Prostate gland (tissue), 2 donors: Measurements from ENCODE around the gene E2F4. TPM values are rescaled to one million over a fixed set of nuclear protein-coding genes. Genes with fewer than 3 reads are reported as not detected.
A peak's percentile ranks its signal among the peaks of the same experiment; 100 is the strongest.

Experiments used
- DNase-seq: peaks from one replicate; pipeline ENCODE4 v3.0.0-alpha.2; 2019; ENCODE audit warnings: low spot score
- H3K27ac ChIP-seq, 2 donors: fragments of 200-600 bp; sonication (generic); 2 replicates each; pipeline ENCODE4 v1.5.1; 2017 to 2019
- H3K27me3 ChIP-seq: fragments of 200-600 bp; sonication (generic); replicated peaks from 2 replicates; pipeline ENCODE4 v1.5.1; 2019; ENCODE audit not compliant: insufficient read depth
- H3K36me3 ChIP-seq, 2 donors: fragments of 200-600 bp; sonication (generic); 1 replicate in 1 of 2; 2 replicates in 1 of 2; pipeline versions ENCODE4 v1.5.1 to v1.8.1; 2017 to 2019
- H3K4me1 ChIP-seq: fragments of 200-600 bp; sonication (generic); replicated peaks from 2 replicates; pipeline ENCODE4 v1.5.1; 2019
- H3K4me3 ChIP-seq, 2 donors: fragments of 200-600 bp; sonication (generic); 2 replicates each; pipeline ENCODE4 v1.5.1; 2017 to 2019
- H3K9me3 ChIP-seq: fragments of 200-600 bp; sonication (generic); 2 replicates; pipeline ENCODE4 v1.5.1; 2017
- CTCF ChIP-seq, 4 experiments: fragments of 200-600 bp in 2 of 4; fragments of 450-650 bp in 2 of 4; sonication (generic) in 2 of 4; IDR thresholded peaks; 1 replicate in 3 of 4; 2 replicates in 1 of 4; pipeline ENCODE4 v1.5.1; 2016 to 2019; ENCODE audit warnings: antibody characterized with exemption in 4 of 4, mild to moderate bottlenecking in 2 of 4, moderate library complexity in 2 of 4
- POLR2A ChIP-seq: fragments of 450-650 bp; IDR thresholded peaks from one replicate; pipeline ENCODE4 v1.6.1; 2016; ENCODE audit warnings: antibody characterized with exemption, mild to moderate bottlenecking
- POLR2AphosphoS5 ChIP-seq: sonication (generic); formaldehyde crosslinking; IDR thresholded peaks from one replicate; pipeline ENCODE4 v1.6.1; 2017; ENCODE audit warnings: antibody characterized with exemption
- WGBS: methylation state at CpG from one replicate; pipeline ENCODE4 v1.1.5; 2018; 5-methylcytosine and 5-hydroxymethylcytosine counted together
- intact Hi-C: fragments of 100-400 bp; cut with DNase I; formaldehyde crosslinking; loops from one replicate; pipeline ENCODE4 v1.14.2; 2022
- total RNA-seq, 2 donors: library from RNA; depleted of rRNA; stranded (reverse); fragments of >200 nt; gene quantifications; one replicate each; pipeline ENCODE4 v1.1.0, GENCODE V29; 2016

E2F4 gene
- total RNA-seq, 2 donors from 2014 or later, result 91.6 to 105 TPM

GRCh38 chr16:67195676-67196075, 3.7 kb downstream of the E2F4 start:
- no peak for DNase-seq
- intact Hi-C loops, result no loop called here
- Histone ChIP-seq H3K4me3 (no peak overlapping the region), H3K27ac (no peak overlapping the region), H3K4me1 (peaks cover 23% of the 10 kb centered on the region), H3K36me3 (peaks cover 14 to 16% of the 10 kb centered on the region in 2 donors), H3K9me3 (no peaks in the 10 kb centered on the region), H3K27me3 (no peaks in the 10 kb centered on the region)
- TF ChIP-seq CTCF (IDR thresholded peaks at IDR 0.05) (no peak), POLR2AphosphoS5 (no peak), POLR2A (no peak)
- WGBS, result 82% methylated on average over 5 of the region's 5 CpGs

DNA sequence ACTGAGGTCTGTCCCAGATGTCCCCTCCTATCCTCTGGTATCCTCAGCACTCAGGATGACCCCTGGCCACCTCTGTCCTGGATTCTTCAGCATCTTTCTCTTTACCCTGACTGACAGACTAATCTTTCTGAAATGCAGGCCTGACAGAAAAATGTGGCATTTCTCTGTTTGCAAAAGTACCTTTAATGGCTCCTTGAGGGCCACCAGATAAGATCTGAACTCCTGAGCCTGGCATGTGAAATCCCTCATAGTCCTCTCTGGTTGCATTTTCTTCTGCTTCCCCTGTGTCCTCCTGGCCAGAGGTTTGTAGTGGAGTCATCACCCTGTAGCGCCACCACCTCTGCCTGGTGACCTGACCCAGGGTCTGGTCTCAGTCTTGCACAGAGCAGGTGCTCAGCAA, 4.9 kb downstream of the E2F4 start:
- Histone ChIP-seq H3K36me3 (peaks cover 16 to 17% of the 10 kb centered on the region in 2 donors), H3K4me3 (no peak overlapping the region), H3K27me3 (no peaks in the 10 kb centered on the region), H3K9me3 (no peaks in the 10 kb centered on the region), H3K4me1 (peaks cover 19% of the 10 kb centered on the region), H3K27ac (no peak overlapping the region)
- TF ChIP-seq CTCF (IDR thresholded peaks at IDR 0.05) (no peak), POLR2A (no peak), POLR2AphosphoS5 (no peak)
- 85% methylated on average over 1 of the region's 1 CpG for WGBS
- DNase-seq, result no peak
- intact Hi-C loops, result no loop called here

GRCh38 chr16:67197704-67198103, 5.7 kb downstream of the E2F4 start:
- WGBS, result 64% methylated on average over 6 of the region's 6 CpGs

DNA sequence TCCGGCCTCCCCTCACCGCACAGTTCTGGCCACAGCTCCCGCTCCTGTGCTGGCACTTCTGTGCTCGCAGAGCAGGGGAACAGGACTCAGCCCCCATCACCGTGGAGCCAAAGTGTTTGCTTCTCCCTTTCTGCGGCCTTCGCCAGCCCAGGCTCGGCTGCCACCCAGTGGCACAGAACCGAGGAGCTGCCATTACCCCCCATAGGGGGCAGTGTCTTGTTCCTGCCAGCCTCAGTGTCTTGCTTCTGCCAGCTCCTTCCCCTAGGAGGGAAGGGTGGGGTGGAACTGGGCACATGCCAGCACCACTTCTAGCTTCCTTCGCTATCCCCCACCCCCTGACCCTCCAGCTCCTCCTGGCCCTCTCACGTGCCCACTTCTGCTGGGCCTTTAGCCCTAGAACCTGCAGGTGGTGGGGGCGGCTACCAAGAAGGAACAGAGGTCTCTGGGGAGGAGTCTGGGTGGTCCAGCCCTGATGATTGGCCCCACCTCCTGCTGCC, 6.3 kb downstream of the E2F4 start:
- DNase-seq, result peak; percentile 47
- Histone ChIP-seq H3K27me3 (no peaks in the 10 kb centered on the region), H3K4me3 (no peak overlapping the region), H3K9me3 (no peaks in the 10 kb centered on the region), H3K27ac (peak overlapping the region; percentile 63 to 71), H3K36me3 (peaks cover 16 to 26% of the 10 kb centered on the region in 2 donors), H3K4me1 (peaks cover 11% of the 10 kb centered on the region)
- intact Hi-C loops, result no loop called here
- TF ChIP-seq CTCF (IDR thresholded peaks at IDR 0.05), result peak in 3 of 4 experiments; percentile 56 to 81 (median 67)
- TF ChIP-seq POLR2A, result no peak
- peak; percentile 21 for TF ChIP-seq POLR2AphosphoS5
- WGBS, result 39% methylated on average over 12 of the region's 12 CpGs

More at GRCh38 chr16:67197704-67198103, 5.7 kb downstream of the E2F4 start:
- intact Hi-C loops, result no loop called here
- TF ChIP-seq POLR2A (no peak), POLR2AphosphoS5 (no peak), CTCF (IDR thresholded peaks at IDR 0.05) (no peak)
- Histone ChIP-seq H3K9me3 (no peaks in the 10 kb centered on the region), H3K27me3 (no peaks in the 10 kb centered on the region), H3K27ac (peak overlapping the region in 1 of 2 donors; percentile 63), H3K4me3 (no peak overlapping the region), H3K36me3 (peaks cover 16 to 26% of the 10 kb centered on the region in 2 donors), H3K4me1 (peaks cover 17% of the 10 kb centered on the region)
- DNase-seq, result no peak

- H3K4me1 ChIP-seq, result peaks cover 6% of the 10 kb centered on the region
- intact Hi-C loops, result no loop called here
- H3K27me3 ChIP-seq, result no peaks in the 10 kb centered on the region
- 22% methylated on average over 59 of the region's 61 CpGs for whole genome bisulfite sequencing
- H3K4me3 ChIP-seq, result peak within 1 kb of the TSS; percentile 27 to 53
- peaks cover 16 to 26% of the 10 kb centered on the region in 2 donors for H3K36me3 ChIP-seq
- TF ChIP-seq POLR2A, result peak; percentile 82
- peak in 3 of 4 experiments; percentile 39 to 76 (median 62) for TF ChIP-seq CTCF (IDR thresholded peaks at IDR 0.05)
- TF ChIP-seq POLR2AphosphoS5, result peak; percentile 57
- peak within 1 kb of the TSS; percentile 63 to 71 for H3K27ac ChIP-seq
- peak; percentile 65 for DNase-seq
- no peaks in the 10 kb centered on the region for H3K9me3 ChIP-seq
These were observed 7.3 kb downstream of the E2F4 start, which contains the start of gene ELMO3 for GRCh38 chr16:67199011-67199807. TSS of gene ELMO3 (plus strand) at chr16:67199131. CDS start at chr16:67199327, 196 bp downstream.
